GM12892 (cell line): ENCODE results near the gene PIPOX.

Source experiments
- POLR2A ChIP-seq: IDR thresholded peaks from 2 replicates; pipeline ENCODE4 v1.6.1; 2011; ENCODE audit warnings: low read depth, low read length, control low read depth
- POLR2AphosphoS5 ChIP-seq: IDR thresholded peaks from 2 replicates; pipeline ENCODE4 v1.6.1; 2011; ENCODE audit warnings: low read depth, low read length, control low read depth
- TAF1 ChIP-seq: IDR thresholded peaks from 2 replicates; pipeline ENCODE4 v1.6.1; 2011; ENCODE audit warnings: low read depth, mild to moderate bottlenecking, control low read depth, low read length, borderline replicate concordance

GRCh38 chr17:29031488-29031887 lies 11.5 kb upstream of the PIPOX start:
- TF ChIP-seq POLR2A (no peak), POLR2AphosphoS5 (no peak), TAF1 (no peak)
